Smooth muscle cell (in vitro differentiated cells): ENCODE measurements around the gene GPALPP1. TPM values are rescaled to one million over a fixed set of nuclear protein-coding genes. Genes with fewer than 3 reads are reported as not detected.

Source experiments
- DNase-seq: peaks from one replicate; lab custom pipeline; 2025; ENCODE audit not compliant: unreplicated experiment; lab: John Stamatoyannopoulos, UW
- H2AFZ ChIP-seq: fragments of 200-600 bp; sonication (generic); 2 replicates; pipeline ENCODE4 v1.6.0; 2016; ENCODE audit warnings: antibody characterized with exemption, low read depth, mild to moderate bottlenecking
- H3F3A ChIP-seq: fragments of 200-600 bp; sonication (generic); 2 replicates; pipeline ENCODE4 v1.6.0; 2017; ENCODE audit warnings: antibody characterized with exemption, low read depth
- H3K27ac ChIP-seq: fragments of 200-600 bp; sonication (generic); 2 replicates; pipeline ENCODE4 v1.5.1; 2016; ENCODE audit warnings: low read depth, mild to moderate bottlenecking
- H3K27me3 ChIP-seq: fragments of 200-600 bp; sonication (generic); 2 replicates; pipeline ENCODE4 v1.6.1; 2016; ENCODE audit warnings: low read depth, mild to moderate bottlenecking
- H3K36me3 ChIP-seq: fragments of 200-600 bp; sonication (generic); 2 replicates; pipeline ENCODE4 v1.5.1; 2016; ENCODE audit warnings: low read depth
- H3K4me1 ChIP-seq: fragments of 200-600 bp; sonication (generic); 2 replicates; pipeline ENCODE4 v1.5.1; 2016; ENCODE audit warnings: low read depth
- H3K4me2 ChIP-seq: fragments of 200-600 bp; sonication (generic); 2 replicates; pipeline ENCODE4 v1.6.0; 2016; ENCODE audit warnings: mild to moderate bottlenecking
- H3K4me3 ChIP-seq: fragments of 200-600 bp; sonication (generic); 2 replicates; pipeline ENCODE4 v1.5.1; 2016; ENCODE audit warnings: mild to moderate bottlenecking
- H3K79me2 ChIP-seq: fragments of 200-600 bp; sonication (generic); 2 replicates; pipeline ENCODE4 v1.6.0; 2016; ENCODE audit warnings: low read depth, mild to moderate bottlenecking
- H3K9ac ChIP-seq: fragments of 200-600 bp; sonication (generic); 2 replicates; pipeline ENCODE4 v1.6.0; 2016; ENCODE audit warnings: low read depth
- H3K9me3 ChIP-seq: fragments of 200-600 bp; sonication (generic); replicated peaks from 2 replicates; pipeline ENCODE4 v1.5.1; 2016; ENCODE audit warnings: low read depth
- H4K20me1 ChIP-seq: fragments of 200-600 bp; sonication (generic); 2 replicates; pipeline ENCODE4 v1.6.0; 2016; ENCODE audit warnings: low read depth
- CTCF ChIP-seq: fragments of 200-600 bp; sonication (generic); IDR thresholded peaks from 2 replicates; pipeline ENCODE4 v1.5.1; 2017; ENCODE audit warnings: borderline replicate concordance, mild to moderate bottlenecking, antibody characterized with exemption; ENCODE audit not compliant: insufficient read depth, poor library complexity, severe bottlenecking
- WGBS: methylation state at CpG from one replicate; pipeline ENCODE4 v1.1.7; 2016; ENCODE audit warnings: low lambda C conversion rate; 5-methylcytosine and 5-hydroxymethylcytosine counted together
- polyA plus RNA-seq: library from polyadenylated mRNA; unstranded; fragments of >200 nt; fragmentation: Nextera tagmentation; extraction: Ambion mirVana; gene quantifications from 2 replicates; pipeline ENCODE4 v1.2.1, GENCODE V29; 2016
- total RNA-seq: library from RNA; depleted of rRNA; stranded (reverse); fragments of >200 nt; gene quantifications from 2 replicates; pipeline ENCODE4 v1.2.3, GENCODE V29; 2014

GPALPP1 gene
- total and polyA plus RNA-seq, 2 experiments from 2014 or later: 11.1 to 23.1 TPM

- no peaks in the 10 kb centered on the region for H3K27me3 ChIP-seq
- H3K4me2 ChIP-seq: no peak overlapping the region
- H3K79me2 ChIP-seq: no peaks in the 10 kb centered on the region
- H2AFZ ChIP-seq: no peak overlapping the region
- H3K9me3 ChIP-seq: no peaks in the 10 kb centered on the region
- no peaks in the 10 kb centered on the region for H3K4me1 ChIP-seq
- DNase-seq: no peak
- no peak overlapping the region for H3K4me3 ChIP-seq
- peaks cover 15% of the 10 kb centered on the region for H3K36me3 ChIP-seq
- no peaks in the 10 kb centered on the region for H4K20me1 ChIP-seq
- H3K9ac ChIP-seq: no peak overlapping the region
- H3K27ac ChIP-seq: no peak overlapping the region
- H3F3A ChIP-seq: no peaks in the 10 kb centered on the region
- no peak for TF ChIP-seq CTCF
- WGBS: 100% methylated on average over 2 of the region's 2 CpGs
These were observed 35.5 kb downstream of the GPALPP1 start for GRCh38 chr13:45024847-45025246.

- Histone ChIP-seq H3K27ac (no peak overlapping the region), H3K9ac (no peak overlapping the region), H3K9me3 (no peaks in the 10 kb centered on the region), H2AFZ (no peak overlapping the region), H3K4me1 (no peaks in the 10 kb centered on the region), H3K4me3 (no peak overlapping the region), H3K27me3 (no peaks in the 10 kb centered on the region), H3K79me2 (no peaks in the 10 kb centered on the region), H3F3A (no peaks in the 10 kb centered on the region), H3K36me3 (no peaks in the 10 kb centered on the region), H3K4me2 (no peak overlapping the region), H4K20me1 (no peaks in the 10 kb centered on the region)
- 96% methylated on average over 2 of the region's 2 CpGs for WGBS
- no peak for TF ChIP-seq CTCF
- no peak for DNase-seq
These were observed 45.0 kb downstream of the GPALPP1 start for GRCh38 chr13:45034342-45034741.

GRCh38 chr13:45036206-45036605 is 46.9 kb downstream of the GPALPP1 start:
- H3F3A ChIP-seq: no peaks in the 10 kb centered on the region
- DNase-seq: no peak
- no peak for TF ChIP-seq CTCF
- H3K9ac ChIP-seq: no peak overlapping the region
- no peak overlapping the region for H2AFZ ChIP-seq
- H3K4me1 ChIP-seq: no peaks in the 10 kb centered on the region
- no peak overlapping the region for H3K4me2 ChIP-seq
- no peaks in the 10 kb centered on the region for H4K20me1 ChIP-seq
- H3K27ac ChIP-seq: no peak overlapping the region
- H3K4me3 ChIP-seq: no peak overlapping the region
- H3K79me2 ChIP-seq: no peaks in the 10 kb centered on the region
- H3K9me3 ChIP-seq: no peaks in the 10 kb centered on the region
- no peaks in the 10 kb centered on the region for H3K36me3 ChIP-seq
- H3K27me3 ChIP-seq: no peaks in the 10 kb centered on the region

GRCh38 chr13:45040173-45040572 is 50.8 kb downstream of the GPALPP1 start:
- Histone ChIP-seq H3K79me2 (no peaks in the 10 kb centered on the region), H2AFZ (no peak overlapping the region), H3K9ac (no peak overlapping the region), H3F3A (peaks cover 5% of the 10 kb centered on the region), H3K9me3 (no peaks in the 10 kb centered on the region), H3K4me1 (no peaks in the 10 kb centered on the region), H3K27ac (no peak overlapping the region), H3K4me3 (no peak overlapping the region), H3K4me2 (no peak overlapping the region), H3K36me3 (no peaks in the 10 kb centered on the region), H4K20me1 (no peaks in the 10 kb centered on the region), H3K27me3 (no peaks in the 10 kb centered on the region)
- TF ChIP-seq CTCF: no peak
- 96% methylated on average over 1 of the region's 1 CpG for WGBS
- DNase-seq: no peak
